Thyroid gland (tissue), 4 donors: ENCODE results near the gene FOXL3.

Source experiments
- POLR2A ChIP-seq, 2 donors: fragments of 450-650 bp; IDR thresholded peaks; one replicate each; pipeline ENCODE4 v1.6.1; 2017; ENCODE audit warnings: antibody characterized with exemption in 2 of 2, mild to moderate bottlenecking in 2 of 2, moderate library complexity in 1 of 2
- TF ChIP-seq, protein P1 (sequence below), 6 experiments: fragments of 200-600 bp in 3 of 6; fragments of 450-650 bp in 3 of 6; sonication (generic) in 3 of 6; IDR thresholded peaks; one replicate each; pipeline ENCODE4 v1.5.1; 2016 to 2019; ENCODE audit warnings: antibody characterized with exemption in 6 of 6, mild to moderate bottlenecking in 2 of 6, inconsistent platforms in 1 of 6, moderate library complexity in 1 of 6

DNA sequence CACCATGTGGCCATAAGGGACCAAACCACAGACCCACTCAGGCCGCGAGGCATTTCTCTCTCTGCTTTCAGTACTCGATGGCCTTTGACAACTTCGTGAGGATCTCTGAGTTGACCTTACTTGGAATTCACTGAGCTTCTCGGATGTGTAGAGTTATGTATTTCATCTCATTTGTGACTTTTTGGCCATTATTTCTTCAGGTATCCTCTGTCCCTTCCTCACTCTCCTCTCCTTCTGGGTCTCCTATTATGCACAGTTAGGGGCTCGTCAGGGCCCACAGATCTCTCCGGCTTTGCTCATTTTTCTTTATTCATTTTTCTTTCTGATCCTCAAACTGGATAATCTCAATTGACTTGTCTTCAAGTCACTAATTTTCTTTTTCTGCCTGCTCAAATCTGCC is 16.6 kb upstream of the FOXL3 start:
- TF ChIP-seq POLR2A (IDR thresholded peaks at IDR 0.05): no peak
- TF ChIP-seq, protein P1, sequence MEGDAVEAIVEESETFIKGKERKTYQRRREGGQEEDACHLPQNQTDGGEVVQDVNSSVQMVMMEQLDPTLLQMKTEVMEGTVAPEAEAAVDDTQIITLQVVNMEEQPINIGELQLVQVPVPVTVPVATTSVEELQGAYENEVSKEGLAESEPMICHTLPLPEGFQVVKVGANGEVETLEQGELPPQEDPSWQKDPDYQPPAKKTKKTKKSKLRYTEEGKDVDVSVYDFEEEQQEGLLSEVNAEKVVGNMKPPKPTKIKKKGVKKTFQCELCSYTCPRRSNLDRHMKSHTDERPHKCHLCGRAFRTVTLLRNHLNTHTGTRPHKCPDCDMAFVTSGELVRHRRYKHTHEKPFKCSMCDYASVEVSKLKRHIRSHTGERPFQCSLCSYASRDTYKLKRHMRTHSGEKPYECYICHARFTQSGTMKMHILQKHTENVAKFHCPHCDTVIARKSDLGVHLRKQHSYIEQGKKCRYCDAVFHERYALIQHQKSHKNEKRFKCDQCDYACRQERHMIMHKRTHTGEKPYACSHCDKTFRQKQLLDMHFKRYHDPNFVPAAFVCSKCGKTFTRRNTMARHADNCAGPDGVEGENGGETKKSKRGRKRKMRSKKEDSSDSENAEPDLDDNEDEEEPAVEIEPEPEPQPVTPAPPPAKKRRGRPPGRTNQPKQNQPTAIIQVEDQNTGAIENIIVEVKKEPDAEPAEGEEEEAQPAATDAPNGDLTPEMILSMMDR (IDR thresholded peaks at IDR 0.05): no peak
